ENCODE data around the gene XPNPEP1.

Gene XPNPEP1

DNA sequence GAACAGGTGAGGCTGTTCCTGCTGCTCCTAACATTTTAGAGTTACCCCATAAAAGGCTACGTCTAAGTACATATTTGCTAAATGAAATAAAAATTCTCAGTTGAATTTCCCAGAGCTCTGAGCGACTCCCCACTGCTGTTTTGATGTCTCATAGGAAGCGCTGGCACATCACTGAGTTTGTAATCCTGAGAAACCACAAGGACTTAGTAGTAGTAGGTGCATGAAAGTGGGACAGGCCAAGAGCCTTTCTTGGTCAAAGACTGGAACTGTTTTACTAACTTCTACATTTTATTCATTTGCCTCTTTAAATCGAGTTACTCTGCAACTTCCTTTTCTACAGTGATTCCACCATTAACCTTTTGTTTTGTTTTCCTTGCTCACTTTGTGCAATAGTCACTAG is 85.9 kb downstream of the XPNPEP1 start:
- DNase-seq (ENCODE audit: insufficient read length, low spot score) (no peak), FAIRE-seq (no peak)
- no peak for TF ChIP-seq PAX5 (IDR thresholded peaks at IDR 0.05; ENCODE audit: insufficient read depth, low read length, severe bottlenecking)
- TF ChIP-seq SPI1 (IDR thresholded peaks at IDR 0.05; ENCODE audit: low read depth, low read length): no peak
- TF ChIP-seq POLR2AphosphoS5 (IDR thresholded peaks at IDR 0.05; ENCODE audit: low read depth, low read length): no peak
- no peak for TF ChIP-seq TAF1 (IDR thresholded peaks at IDR 0.05; ENCODE audit: low read depth, low read length)
- no peak for TF ChIP-seq POU2F2 (IDR thresholded peaks at IDR 0.05; ENCODE audit: low read depth, low read length)
- TF ChIP-seq POLR2A (IDR thresholded peaks at IDR 0.05; ENCODE audit: low read depth, low read length): no peak

GRCh38 chr10:109835257-109835656 is 88.1 kb downstream of the XPNPEP1 start:
- no peak for TF ChIP-seq TAF1 (IDR thresholded peaks at IDR 0.05; ENCODE audit: low read depth, low read length)
- TF ChIP-seq POU2F2 (IDR thresholded peaks at IDR 0.05; ENCODE audit: low read depth, low read length): no peak
- TF ChIP-seq PAX5 (IDR thresholded peaks at IDR 0.05; ENCODE audit: insufficient read depth, low read length, severe bottlenecking): no peak
- TF ChIP-seq SPI1 (IDR thresholded peaks at IDR 0.05; ENCODE audit: low read depth, low read length): no peak
- no peak for TF ChIP-seq POLR2AphosphoS5 (IDR thresholded peaks at IDR 0.05; ENCODE audit: low read depth, low read length)
- TF ChIP-seq POLR2A (IDR thresholded peaks at IDR 0.05; ENCODE audit: low read depth, low read length): no peak
- FAIRE-seq (no peak), DNase-seq (ENCODE audit: insufficient read length, low spot score) (no peak)

- DNase-seq (ENCODE audit: insufficient read length, low spot score): no peak
- TF ChIP-seq POLR2AphosphoS5 (IDR thresholded peaks at IDR 0.05; ENCODE audit: low read depth, low read length): no peak
- FAIRE-seq: no peak
Observed at GRCh38 chr10:109831846-109832245, 91.5 kb downstream of the XPNPEP1 start.

GRCh38 chr10:109824206-109824605 is 99.1 kb downstream of the XPNPEP1 start:
- TF ChIP-seq TAF1 (IDR thresholded peaks at IDR 0.05; ENCODE audit: low read depth, low read length) (no peak), POLR2AphosphoS5 (IDR thresholded peaks at IDR 0.05; ENCODE audit: low read depth, low read length) (no peak), PAX5 (IDR thresholded peaks at IDR 0.05; ENCODE audit: insufficient read depth, low read length, severe bottlenecking) (no peak), POU2F2 (IDR thresholded peaks at IDR 0.05; ENCODE audit: low read depth, low read length) (no peak), SPI1 (IDR thresholded peaks at IDR 0.05; ENCODE audit: low read depth, low read length) (no peak), POLR2A (IDR thresholded peaks at IDR 0.05; ENCODE audit: low read depth, low read length) (no peak)
- FAIRE-seq: no peak
- DNase-seq (ENCODE audit: insufficient read length, low spot score): no peak

DNA sequence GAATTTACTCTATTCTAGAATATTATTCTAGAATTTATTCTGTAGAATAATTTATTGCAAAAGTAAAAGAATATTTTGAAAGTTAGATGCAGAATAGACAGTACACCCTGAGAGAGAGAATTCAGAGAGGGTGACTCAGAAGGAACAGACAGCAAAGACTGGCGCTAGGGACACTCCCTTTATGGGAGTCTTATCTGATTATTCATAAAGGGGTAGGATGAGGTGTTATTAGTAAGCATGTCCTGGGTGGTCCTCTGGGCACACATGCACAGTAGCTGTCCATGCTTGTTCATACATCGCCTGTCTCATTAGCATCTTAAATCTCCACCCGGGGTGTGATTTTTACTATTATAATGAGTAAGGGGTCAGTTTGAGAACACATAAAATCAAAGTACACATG is 100.1 kb downstream of the XPNPEP1 start:
- no peak for FAIRE-seq
- no peak for TF ChIP-seq SPI1 (IDR thresholded peaks at IDR 0.05; ENCODE audit: low read depth, low read length)
- no peak for TF ChIP-seq PAX5 (IDR thresholded peaks at IDR 0.05; ENCODE audit: insufficient read depth, low read length, severe bottlenecking)
- no peak for TF ChIP-seq TAF1 (IDR thresholded peaks at IDR 0.05; ENCODE audit: low read depth, low read length)
- TF ChIP-seq POU2F2 (IDR thresholded peaks at IDR 0.05; ENCODE audit: low read depth, low read length): no peak
- no peak for TF ChIP-seq POLR2AphosphoS5 (IDR thresholded peaks at IDR 0.05; ENCODE audit: low read depth, low read length)
- no peak for TF ChIP-seq POLR2A (IDR thresholded peaks at IDR 0.05; ENCODE audit: low read depth, low read length)
- DNase-seq (ENCODE audit: insufficient read length, low spot score): no peak

DNA sequence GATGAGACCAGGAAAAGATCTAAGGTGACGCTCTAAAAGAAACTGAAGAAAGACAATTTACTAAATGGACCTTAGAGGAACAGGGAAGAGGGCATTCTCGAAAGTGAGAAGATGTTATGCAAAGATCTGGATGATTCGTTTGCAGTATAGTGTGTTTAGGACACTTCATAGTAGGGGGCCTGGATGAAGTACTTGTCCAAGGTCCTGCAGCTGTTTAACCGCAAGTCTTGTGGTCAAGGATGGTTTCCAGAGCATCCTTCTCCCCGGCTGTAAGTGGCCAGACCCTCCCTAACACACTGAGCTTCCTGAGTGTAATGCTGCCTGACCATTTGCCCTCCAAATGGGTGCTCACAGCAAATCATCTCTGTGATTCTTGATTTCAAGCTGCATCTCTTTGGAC is 101.6 kb downstream of the XPNPEP1 start:
- TF ChIP-seq POU2F2 (IDR thresholded peaks at IDR 0.05; ENCODE audit: low read depth, low read length) (no peak), POLR2AphosphoS5 (IDR thresholded peaks at IDR 0.05; ENCODE audit: low read depth, low read length) (no peak), PAX5 (IDR thresholded peaks at IDR 0.05; ENCODE audit: insufficient read depth, low read length, severe bottlenecking) (no peak), POLR2A (IDR thresholded peaks at IDR 0.05; ENCODE audit: low read depth, low read length) (no peak), SPI1 (IDR thresholded peaks at IDR 0.05; ENCODE audit: low read depth, low read length) (no peak), TAF1 (IDR thresholded peaks at IDR 0.05; ENCODE audit: low read depth, low read length) (no peak)
- no peak for FAIRE-seq
- DNase-seq (ENCODE audit: insufficient read length, low spot score): no peak

- FAIRE-seq: no peak
Observed at GRCh38 chr10:109820620-109821405, 102.5 kb downstream of the XPNPEP1 start.

GRCh38 chr10:109819807-109820206 is 103.5 kb downstream of the XPNPEP1 start:
- no peak for DNase-seq (ENCODE audit: insufficient read length, low spot score)
- TF ChIP-seq POLR2A (IDR thresholded peaks at IDR 0.05; ENCODE audit: low read depth, low read length) (no peak), POLR2AphosphoS5 (IDR thresholded peaks at IDR 0.05; ENCODE audit: low read depth, low read length) (no peak), SPI1 (IDR thresholded peaks at IDR 0.05; ENCODE audit: low read depth, low read length) (no peak)
- FAIRE-seq: no peak

More at GRCh38 chr10:109820620-109821405, 102.5 kb downstream of the XPNPEP1 start:
- TF ChIP-seq TAF1 (IDR thresholded peaks at IDR 0.05; ENCODE audit: low read depth, low read length) (no peak), PAX5 (IDR thresholded peaks at IDR 0.05; ENCODE audit: insufficient read depth, low read length, severe bottlenecking) (no peak), POU2F2 (IDR thresholded peaks at IDR 0.05; ENCODE audit: low read depth, low read length) (no peak)
- no peak for DNase-seq (ENCODE audit: insufficient read length, low spot score)
